HEK293 (cell line): ENCODE measurements around the gene LRRC74B.
"Not testable (repeated sequence)": the region's sequence is repeated elsewhere in the genome, so short reads cannot be mapped to it uniquely, and the experiment has no call there.

Source experiments
- CTCF ChIP-seq: fragments of 450-650 bp; formaldehyde crosslinking; IDR thresholded peaks from 2 replicates; pipeline ENCODE4 v1.5.1; 2016; ENCODE audit warnings: missing biosample characterization, missing genetic modification characterization
- PATZ1 ChIP-seq: fragments of 450-650 bp; formaldehyde crosslinking; IDR thresholded peaks from 2 replicates; pipeline ENCODE4 v1.5.1; 2016; ENCODE audit warnings: missing biosample characterization, missing genetic modification characterization
- ZBTB44 ChIP-seq: fragments of 450-650 bp; IDR thresholded peaks from 2 replicates; pipeline ENCODE4 v1.5.1; 2018; ENCODE audit warnings: missing biosample characterization, mild to moderate bottlenecking, missing genetic modification characterization
- ZBTB7A ChIP-seq: fragments of 450-650 bp; formaldehyde crosslinking; IDR thresholded peaks from 2 replicates; pipeline ENCODE4 v1.5.1; 2016; ENCODE audit warnings: low read depth, missing biosample characterization, missing genetic modification characterization
- ZNF121 ChIP-seq: fragments of 450-650 bp; formaldehyde crosslinking; IDR thresholded peaks from 2 replicates; pipeline ENCODE4 v1.5.1; 2016; ENCODE audit warnings: missing biosample characterization, missing genetic modification characterization
- ZNF274 ChIP-seq, 2 experiments: fragments of 200-500 bp in 1 of 2; fragments of 450-650 bp in 1 of 2; sonication (Bioruptor generic) in 1 of 2; formaldehyde crosslinking in 1 of 2; IDR thresholded peaks; 2 replicates each; pipeline versions ENCODE4 v1.5.1 to v1.6.1; 2014 to 2016; ENCODE audit warnings: borderline replicate concordance in 1 of 2, inconsistent platforms in 1 of 2, low read length in 1 of 2, missing biosample characterization in 1 of 2, missing genetic modification characterization in 1 of 2
- ZNF341 ChIP-seq: fragments of 450-650 bp; formaldehyde crosslinking; IDR thresholded peaks from 2 replicates; pipeline ENCODE4; 2016; ENCODE audit warnings: low read depth, missing biosample characterization, missing genetic modification characterization
- ZNF514 ChIP-seq: fragments of 450-650 bp; formaldehyde crosslinking; IDR thresholded peaks from 2 replicates; pipeline ENCODE4 v1.5.1; 2016; ENCODE audit warnings: missing biosample characterization, missing genetic modification characterization
- ZNF561 ChIP-seq: fragments of 450-650 bp; IDR thresholded peaks from 2 replicates; pipeline ENCODE4 v1.5.1; 2018; ENCODE audit warnings: missing biosample characterization, missing genetic modification characterization, borderline replicate concordance
- ZNF571 ChIP-seq: fragments of 450-650 bp; formaldehyde crosslinking; IDR thresholded peaks from 2 replicates; pipeline ENCODE4 v1.5.0; 2017; ENCODE audit warnings: missing biosample characterization, missing genetic modification characterization
- ZNF654 ChIP-seq: fragments of 450-650 bp; formaldehyde crosslinking; IDR thresholded peaks from 2 replicates; pipeline ENCODE4 v1.5.1; 2016; ENCODE audit warnings: low read depth, missing biosample characterization, missing genetic modification characterization
- ZSCAN18 ChIP-seq: fragments of 450-650 bp; formaldehyde crosslinking; IDR thresholded peaks from 2 replicates; pipeline ENCODE4 v1.5.1; 2016; ENCODE audit warnings: missing biosample characterization, missing genetic modification characterization

GRCh38 chr22:21096878-21097277, 51.1 kb downstream of the LRRC74B start:
- TF ChIP-seq ZNF274 (IDR thresholded peaks at IDR 0.05; ENCODE audit: low read length); ZNF274 (tag by site-specific recombination; IDR thresholded peaks at IDR 0.05; ENCODE audit: borderline replicate concordance); CTCF (tag by site-specific recombination); ZNF121 (tag by site-specific recombination); ZNF571 (tag by site-specific recombination); PATZ1; ZBTB44 (tag by site-specific recombination); ZBTB7A (tag by site-specific recombination); ZNF341 (tag by site-specific recombination); ZNF561; ZSCAN18 (tag by site-specific recombination): not testable (repeated sequence)
- TF ChIP-seq ZNF514 (tag by site-specific recombination) (0 out of 2 replicates have a peak, but pooled peaks have one; percentile 15), ZNF654 (tag by site-specific recombination) (0 out of 2 replicates have a peak, but pooled peaks have one; percentile 8)
